Measurements from ENCODE around the gene SPATA25. TPM values are rescaled to one million over a fixed set of nuclear protein-coding genes. Genes with fewer than 3 reads are reported as not detected.
A peak's percentile ranks its signal among the peaks of the same experiment; 100 is the strongest.
"Not testable (repeated sequence)": the region's sequence is repeated elsewhere in the genome, so short reads cannot be mapped to it uniquely, and the experiment has no call there.

SPATA25 gene
- not detected for polyA plus RNA-seq

- no peaks in the 10 kb centered on the region for H3K9me3 Mint-ChIP-seq
- H3K4me1 Mint-ChIP-seq = peaks cover 14 to 17% of the 10 kb centered on the region in 2 donors
- H3K4me3 Mint-ChIP-seq = no peak within 1 kb of the TSS
- H3K36me3 Mint-ChIP-seq = peaks cover 0 to 12% (median under 1%) of the 10 kb centered on the region in 3 donors
- no peak for DNase-seq
- peaks cover 2 to 3% (median 3%) of the 10 kb centered on the region in 3 donors for H3K27me3 Mint-ChIP-seq (ENCODE audit: low read depth in 3 of 3)
- no peak within 1 kb of the TSS for H3K27ac Mint-ChIP-seq
These were observed at the start of gene SPATA25 for GRCh38 chr20:45887346-45887715. Gene SPATA25 (minus strand): TSS chr20:45887622. CDS start chr20:45887590, 32 bp downstream.

GRCh38 chr20:45935416-45936046 lies 48.1 kb upstream of the SPATA25 start:
- H3K4me1 Mint-ChIP-seq = peaks cover 34% of the 10 kb centered on the region in 2 donors
- peak overlapping the region; percentile 94 to 97 (median 96) for H3K27ac Mint-ChIP-seq
- peaks cover 12 to 25% (median 13%) of the 10 kb centered on the region in 3 donors for H3K36me3 Mint-ChIP-seq
- H3K27me3 Mint-ChIP-seq (ENCODE audit: low read depth in 3 of 3) = peaks cover 17 to 19% (median 19%) of the 10 kb centered on the region in 3 donors
- peak overlapping the region; percentile 91 to 96 (median 94) for H3K4me3 Mint-ChIP-seq
- no peaks in the 10 kb centered on the region for H3K9me3 Mint-ChIP-seq
- no peak for DNase-seq

- Mint-ChIP-seq H3K27me3 (ENCODE audit: low read depth in 3 of 3) (peaks cover 17 to 19% (median 19%) of the 10 kb centered on the region in 3 donors), H3K4me1 (peaks cover 34% of the 10 kb centered on the region in 2 donors), H3K27ac (peak within 1 kb of the TSS; percentile 94 to 98 (median 97)), H3K9me3 (no peaks in the 10 kb centered on the region), H3K36me3 (peaks cover 9 to 19% (median 11%) of the 10 kb centered on the region in 3 donors), H3K4me3 (peak within 1 kb of the TSS; percentile 93 to 97 (median 96))
- DNase-seq = peak; percentile 99
These were observed 47.4 kb upstream of the SPATA25 start, which contains the start of gene PCIF1 for GRCh38 chr20:45934586-45935415. Gene PCIF1 (plus strand): TSS chr20:45934683. CDS start chr20:45939000, 4,317 bp downstream.

- peaks cover 17 to 19% (median 19%) of the 10 kb centered on the region in 3 donors for H3K27me3 Mint-ChIP-seq (ENCODE audit: low read depth in 3 of 3)
- H3K9me3 Mint-ChIP-seq = no peaks in the 10 kb centered on the region
- peak overlapping the region; percentile 94 to 98 (median 97) for H3K27ac Mint-ChIP-seq
- peaks cover 4 to 12% (median 5%) of the 10 kb centered on the region in 3 donors for H3K36me3 Mint-ChIP-seq
- H3K4me1 Mint-ChIP-seq = peaks cover 34% of the 10 kb centered on the region in 2 donors
- H3K4me3 Mint-ChIP-seq = peak overlapping the region; percentile 93 to 97 (median 96)
- DNase-seq = no peak
These were observed 46.7 kb upstream of the SPATA25 start for GRCh38 chr20:45934046-45934585.

- peaks cover 32 to 33% of the 10 kb centered on the region in 2 donors for H3K4me1 Mint-ChIP-seq
These were observed 46.0 kb upstream of the SPATA25 start for GRCh38 chr20:45933266-45934045.

GRCh38 chr20:45931680-45932079 lies 44.3 kb upstream of the SPATA25 start:
- H3K9me3 Mint-ChIP-seq, H3K4me3 Mint-ChIP-seq, H3K27ac Mint-ChIP-seq, DNase-seq, H3K36me3 Mint-ChIP-seq: not testable (repeated sequence)
- Mint-ChIP-seq H3K27me3 (ENCODE audit: low read depth in 3 of 3) (peaks cover 17 to 19% (median 17%) of the 10 kb centered on the region in 3 donors), H3K4me1 (peaks cover 18 to 20% of the 10 kb centered on the region in 2 donors)

More at GRCh38 chr20:45933266-45934045, 46.0 kb upstream of the SPATA25 start:
- H3K36me3 Mint-ChIP-seq = peaks cover 4 to 9% (median 5%) of the 10 kb centered on the region in 3 donors
- peak overlapping the region; percentile 94 to 98 (median 97) for H3K27ac Mint-ChIP-seq
- H3K27me3 Mint-ChIP-seq (ENCODE audit: low read depth in 3 of 3) = peaks cover 17 to 19% (median 19%) of the 10 kb centered on the region in 3 donors
- H3K4me3 Mint-ChIP-seq = peak overlapping the region; percentile 93 to 97 (median 96)
- no peaks in the 10 kb centered on the region for H3K9me3 Mint-ChIP-seq
- peak; percentile 47 to 52 (median 49) for DNase-seq

GRCh38 chr20:45927071-45927878 lies 39.9 kb upstream of the SPATA25 start:
- Mint-ChIP-seq H3K4me3 (no peak overlapping the region), H3K4me1 (no peaks in the 10 kb centered on the region), H3K27ac (peak overlapping the region in 1 of 6 donors; percentile 26), H3K27me3 (ENCODE audit: low read depth in 3 of 3) (no peaks in the 10 kb centered on the region), H3K9me3 (no peaks in the 10 kb centered on the region), H3K36me3 (no peaks in the 10 kb centered on the region)
- no peak for DNase-seq

GRCh38 chr20:45926731-45927070 lies 39.3 kb upstream of the SPATA25 start:
- no peak for DNase-seq
- H3K9me3 Mint-ChIP-seq = no peaks in the 10 kb centered on the region
- H3K27ac Mint-ChIP-seq = no peak overlapping the region
- no peak overlapping the region for H3K4me3 Mint-ChIP-seq
- no peaks in the 10 kb centered on the region for H3K4me1 Mint-ChIP-seq
- no peaks in the 10 kb centered on the region for H3K36me3 Mint-ChIP-seq
- peaks cover 0 to 3% (median 0%) of the 10 kb centered on the region in 3 donors for H3K27me3 Mint-ChIP-seq (ENCODE audit: low read depth in 3 of 3)

- Mint-ChIP-seq H3K9me3 (no peaks in the 10 kb centered on the region), H3K27me3 (ENCODE audit: low read depth in 3 of 3) (peaks cover under 1 to 4% (median 1%) of the 10 kb centered on the region in 3 donors), H3K27ac (no peak overlapping the region), H3K36me3 (no peaks in the 10 kb centered on the region), H3K4me1 (no peaks in the 10 kb centered on the region), H3K4me3 (no peak overlapping the region)
- DNase-seq = no peak
These were observed 38.5 kb upstream of the SPATA25 start for GRCh38 chr20:45925821-45926506.

- Mint-ChIP-seq H3K4me1 (no peaks in the 10 kb centered on the region), H3K27me3 (ENCODE audit: low read depth in 3 of 3) (peaks cover 2 to 9% (median 5%) of the 10 kb centered on the region in 3 donors), H3K9me3 (no peaks in the 10 kb centered on the region), H3K4me3 (no peak overlapping the region), H3K27ac (no peak overlapping the region), H3K36me3 (no peaks in the 10 kb centered on the region)
- no peak for DNase-seq
These were observed 37.2 kb upstream of the SPATA25 start for GRCh38 chr20:45924391-45925261.

GRCh38 chr20:45921337-45922189 lies 34.1 kb upstream of the SPATA25 start:
- H3K4me3 Mint-ChIP-seq = no peak overlapping the region
- no peaks in the 10 kb centered on the region for H3K9me3 Mint-ChIP-seq
- peaks cover 4 to 9% (median 5%) of the 10 kb centered on the region in 3 donors for H3K27me3 Mint-ChIP-seq (ENCODE audit: low read depth in 3 of 3)
- H3K27ac Mint-ChIP-seq = no peak overlapping the region
- no peaks in the 10 kb centered on the region for H3K4me1 Mint-ChIP-seq
- DNase-seq = no peak
- no peaks in the 10 kb centered on the region for H3K36me3 Mint-ChIP-seq

Measured in immature natural killer cell (primary cell).